Activated T-cell treated with anti-CD3 and anti-CD28 coated beads, Interleukin-2, amount 50 U/mL, for 72 hours (primary cell): Measurements from ENCODE around the gene EID1. TPM values are rescaled to one million over a fixed set of nuclear protein-coding genes. Genes with fewer than 3 reads are reported as not detected.
"Not testable (repeated sequence)": the region's sequence is repeated elsewhere in the genome, so short reads cannot be mapped to it uniquely, and the experiment has no call there.

Source experiments
- ATAC-seq, 2 donors: fragments of 150-1000 bp; cut with Tn5 transposase; replicated peaks in 1 of 2; 2 replicates each; pipeline ENCODE4 v1.10.0; 2021; ENCODE audit warnings: moderate library complexity in 2 of 2, mild to moderate bottlenecking in 1 of 2
- DNase-seq, 2 donors: peaks; one replicate each; pipeline ENCODE4 v3.0.0; 2021 to 2022; ENCODE audit warnings: mixed read lengths in 1 of 2
- H3K27ac Mint-ChIP-seq: one replicate; pipeline ENCODE4 v1.8.0; 2022; ENCODE audit warnings: mild to moderate bottlenecking, moderate library complexity, mixed read lengths
- H3K27me3 Mint-ChIP-seq: one replicate; pipeline ENCODE4 v1.8.0; 2022; ENCODE audit warnings: low read depth, mixed read lengths
- H3K36me3 Mint-ChIP-seq, 2 donors: one replicate each; pipeline ENCODE4 v1.8.0; 2022; ENCODE audit warnings: mixed read lengths in 2 of 2, mild to moderate bottlenecking in 1 of 2; ENCODE audit not compliant: insufficient read depth in 2 of 2
- H3K4me1 Mint-ChIP-seq: one replicate; pipeline ENCODE4 v1.8.0; 2022; ENCODE audit warnings: low read depth, mixed read lengths
- H3K4me3 Mint-ChIP-seq, 2 donors: one replicate each; pipeline ENCODE4 v1.8.0; 2022; ENCODE audit warnings: mild to moderate bottlenecking in 2 of 2, mixed read lengths in 2 of 2, moderate library complexity in 2 of 2
- H3K9me3 Mint-ChIP-seq, 2 donors: one replicate each; pipeline ENCODE4 v1.8.0; 2022; ENCODE audit warnings: mixed read lengths in 2 of 2
- total RNA-seq, 2 donors: library from RNA; stranded (reverse); gene quantifications; one replicate each; pipeline ENCODE4 v1.2.3, GENCODE V29; 2022

EID1 gene
- total RNA-seq, 2 donors from 2014 or later: 86.9 to 93.6 TPM

GRCh38 chr15:48899793-48900192 is 21.9 kb downstream of the EID1 start:
- peaks cover 9% of the 10 kb centered on the region for H3K4me1 Mint-ChIP-seq
- H3K9me3 Mint-ChIP-seq: no peaks in the 10 kb centered on the region
- no peak overlapping the region for H3K4me3 Mint-ChIP-seq
- no peaks in the 10 kb centered on the region for H3K36me3 Mint-ChIP-seq
- no peak overlapping the region for H3K27ac Mint-ChIP-seq
- no peak for ATAC-seq
- peaks cover 32% of the 10 kb centered on the region for H3K27me3 Mint-ChIP-seq
- DNase-seq: no peak

- no peak overlapping the region for H3K27ac Mint-ChIP-seq
- peaks cover 7% of the 10 kb centered on the region for H3K27me3 Mint-ChIP-seq
- no peaks in the 10 kb centered on the region for H3K36me3 Mint-ChIP-seq
- no peak overlapping the region for H3K4me3 Mint-ChIP-seq
- H3K4me1 Mint-ChIP-seq: peaks cover 20% of the 10 kb centered on the region
- DNase-seq: no peak
- peaks cover 2 to 3% of the 10 kb centered on the region in 2 donors for H3K9me3 Mint-ChIP-seq
- ATAC-seq: no peak
These were observed 26.8 kb downstream of the EID1 start for GRCh38 chr15:48904758-48905157.

- Mint-ChIP-seq H3K27ac (no peak overlapping the region), H3K9me3 (peaks cover 2 to 3% of the 10 kb centered on the region in 2 donors), H3K4me3 (no peak overlapping the region), H3K27me3 (peaks cover 8% of the 10 kb centered on the region), H3K4me1 (peaks cover 20% of the 10 kb centered on the region), H3K36me3 (no peaks in the 10 kb centered on the region)
- no peak for ATAC-seq
- no peak for DNase-seq
These were observed 27.3 kb downstream of the EID1 start for GRCh38 chr15:48905216-48905615.

GRCh38 chr15:48905847-48906246 is 27.9 kb downstream of the EID1 start:
- peaks cover 15% of the 10 kb centered on the region for H3K27me3 Mint-ChIP-seq
- ATAC-seq (no peak), DNase-seq (no peak)
- peaks cover 3 to 7% of the 10 kb centered on the region in 2 donors for H3K9me3 Mint-ChIP-seq
- H3K27ac Mint-ChIP-seq: no peak overlapping the region
- H3K4me3 Mint-ChIP-seq: no peak overlapping the region
- peaks cover 20% of the 10 kb centered on the region for H3K4me1 Mint-ChIP-seq
- peaks cover 0 to 3% of the 10 kb centered on the region in 2 donors for H3K36me3 Mint-ChIP-seq

- H3K4me3 Mint-ChIP-seq, ATAC-seq, H3K9me3 Mint-ChIP-seq, H3K36me3 Mint-ChIP-seq, DNase-seq: not testable (repeated sequence)
- Mint-ChIP-seq H3K27ac (peak overlapping the region; percentile 1), H3K4me1 (peaks cover 20% of the 10 kb centered on the region), H3K27me3 (peaks cover 33% of the 10 kb centered on the region)
These were observed 31.4 kb downstream of the EID1 start for GRCh38 chr15:48909313-48909712.

GRCh38 chr15:48910554-48910953 is 32.6 kb downstream of the EID1 start:
- not testable (repeated sequence) for H3K27ac Mint-ChIP-seq, H3K9me3 Mint-ChIP-seq, ATAC-seq, DNase-seq, H3K36me3 Mint-ChIP-seq, H3K4me3 Mint-ChIP-seq
- peaks cover 13% of the 10 kb centered on the region for H3K4me1 Mint-ChIP-seq
- peaks cover 40% of the 10 kb centered on the region for H3K27me3 Mint-ChIP-seq

GRCh38 chr15:48913141-48913540 is 35.2 kb downstream of the EID1 start:
- no peak for DNase-seq
- Mint-ChIP-seq H3K27ac (no peak overlapping the region), H3K9me3 (peaks cover 2 to 9% of the 10 kb centered on the region in 2 donors), H3K4me1 (peaks cover 1% of the 10 kb centered on the region), H3K4me3 (no peak overlapping the region), H3K27me3 (peaks cover 64% of the 10 kb centered on the region), H3K36me3 (peaks cover 0 to 3% of the 10 kb centered on the region in 2 donors)
- ATAC-seq: no peak

GRCh38 chr15:48914717-48915116 is 36.8 kb downstream of the EID1 start:
- Mint-ChIP-seq H3K27ac (no peak overlapping the region), H3K4me1 (peaks cover 5% of the 10 kb centered on the region), H3K9me3 (peaks cover 0 to 9% of the 10 kb centered on the region in 2 donors), H3K27me3 (peaks cover 62% of the 10 kb centered on the region), H3K36me3 (peaks cover 0 to 3% of the 10 kb centered on the region in 2 donors), H3K4me3 (no peak overlapping the region)
- no peak for ATAC-seq
- no peak for DNase-seq

- no peak for DNase-seq
- Mint-ChIP-seq H3K27me3 (peaks cover 60% of the 10 kb centered on the region), H3K4me3 (no peak overlapping the region), H3K4me1 (peaks cover 5% of the 10 kb centered on the region), H3K36me3 (no peaks in the 10 kb centered on the region), H3K9me3 (peaks cover 0 to 4% of the 10 kb centered on the region in 2 donors), H3K27ac (no peak overlapping the region)
- ATAC-seq: no peak
These were observed 37.9 kb downstream of the EID1 start for GRCh38 chr15:48915861-48916260.

GRCh38 chr15:48916721-48917120 is 38.8 kb downstream of the EID1 start:
- Mint-ChIP-seq H3K9me3 (peaks cover 0 to 2% of the 10 kb centered on the region in 2 donors), H3K27me3 (peaks cover 56% of the 10 kb centered on the region), H3K27ac (no peak overlapping the region), H3K36me3 (no peaks in the 10 kb centered on the region), H3K4me1 (peaks cover 5% of the 10 kb centered on the region), H3K4me3 (no peak overlapping the region)
- DNase-seq (no peak), ATAC-seq (no peak)

- Mint-ChIP-seq H3K4me1 (peaks cover 37% of the 10 kb centered on the region), H3K4me3 (no peak overlapping the region), H3K9me3 (peaks cover 4 to 6% of the 10 kb centered on the region in 2 donors), H3K36me3 (peaks cover 0 to 3% of the 10 kb centered on the region in 2 donors), H3K27ac (no peak overlapping the region), H3K27me3 (peaks cover 46% of the 10 kb centered on the region)
- ATAC-seq (no peak), DNase-seq (no peak)
These were observed 44.1 kb downstream of the EID1 start for GRCh38 chr15:48922046-48922445.

- no peak for ATAC-seq
- peaks cover 40% of the 10 kb centered on the region for H3K27me3 Mint-ChIP-seq
- peak in 1 of 2 donors; percentile 16 for DNase-seq
These were observed 46.8 kb downstream of the EID1 start for GRCh38 chr15:48924528-48925393.

GRCh38 chr15:48925714-48926223 is 47.8 kb downstream of the EID1 start:
- Mint-ChIP-seq H3K27ac (peak overlapping the region; percentile 13), H3K4me3 (peak overlapping the region; percentile 2 to 25), H3K36me3 (peaks cover 0 to 5% of the 10 kb centered on the region in 2 donors), H3K27me3 (peaks cover 36% of the 10 kb centered on the region), H3K9me3 (peaks cover 3 to 4% of the 10 kb centered on the region in 2 donors), H3K4me1 (peaks cover 69% of the 10 kb centered on the region)
- ATAC-seq (peak; percentile 33 to 66), DNase-seq (peak; percentile 15 to 36)

More at GRCh38 chr15:48924528-48925393, 46.8 kb downstream of the EID1 start:
- Mint-ChIP-seq H3K9me3 (peaks cover 3 to 4% of the 10 kb centered on the region in 2 donors), H3K4me1 (peaks cover 59% of the 10 kb centered on the region), H3K27ac (peak overlapping the region; percentile 13), H3K4me3 (peak overlapping the region in 1 of 2 donors; percentile 2), H3K36me3 (peaks cover 0 to 5% of the 10 kb centered on the region in 2 donors)
